Hepatocyte (in vitro differentiated cells): ENCODE results near the gene PLXND1.

Experiments used
- CTCF ChIP-seq: fragments of 200-600 bp; sonication (generic); IDR thresholded peaks from 2 replicates; pipeline ENCODE4 v1.5.1; 2016; ENCODE audit warnings: antibody characterized with exemption, mild to moderate bottlenecking; ENCODE audit not compliant: poor library complexity
- EZH2 ChIP-seq: fragments of 200-600 bp; sonication (generic); IDR thresholded peaks from 2 replicates; pipeline ENCODE4 v1.6.1; 2016; ENCODE audit warnings: antibody characterized with exemption, mild to moderate bottlenecking, borderline replicate concordance

DNA sequence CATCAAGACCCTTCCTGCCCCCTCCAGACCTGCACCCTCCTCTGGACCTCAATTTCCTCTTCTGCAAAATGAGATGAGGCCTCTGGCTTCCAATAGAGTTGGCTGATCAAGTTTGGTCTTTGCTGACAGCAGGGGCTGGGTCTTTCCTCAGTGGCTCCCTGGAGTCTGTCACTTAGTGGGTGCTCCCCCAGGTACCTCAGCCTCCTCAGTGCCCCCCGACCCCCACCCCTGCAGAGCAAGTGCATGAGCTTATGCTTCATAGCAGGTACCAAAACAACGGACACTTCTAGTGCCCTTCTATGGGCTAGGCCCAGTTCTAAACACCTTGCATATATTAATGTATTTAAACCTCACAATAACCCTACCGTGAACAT lies 6.9 kb upstream of the PLXND1 start:
- TF ChIP-seq CTCF (no peak), EZH2 (no peak)
